GM12878 (cell line): ENCODE data around the gene CHRDL2. TPM values are rescaled to one million over a fixed set of nuclear protein-coding genes. Genes with fewer than 3 reads are reported as not detected.

ENCODE experiments used
- ATAC-seq: fragments of 200-7000 bp; cut with Tn5 transposase; 3 replicates; pipeline ENCODE4 v1.9.1; 2020; ENCODE audit warnings: mild to moderate bottlenecking, moderate library complexity
- BruUV-seq: library from RNA; stranded (reverse); fragments of 400-500 nt; replicated peaks from 2 replicates; lab custom pipeline; 2021; lab: Mats Ljungman, UMichigan
- CTCF ChIA-PET: fragments of 300-600 bp; sonication (Branson Sonifier 250); formaldehyde crosslinking; extraction: SDS; loops from one replicate; lab custom pipeline; 2021; ENCODE audit warnings: inconsistent platforms; lab: Yijun Ruan, JAX
- POLR2A ChIA-PET: fragments of 350-600 bp; formaldehyde crosslinking; extraction: SDS; loops from one replicate; lab custom pipeline; 2021; ENCODE audit warnings: inconsistent platforms; lab: Charles Lee
- RAD21 ChIA-PET: fragments of 300-600 bp; sonication (Branson Sonifier 250); formaldehyde crosslinking; loops from one replicate; lab custom pipeline; 2023; ENCODE audit warnings: antibody characterized with exemption; ENCODE audit not compliant: unreplicated experiment; lab: Charles Lee
- SMC1A ChIA-PET: fragments of 300-600 bp; sonication (Branson Sonifier 250); formaldehyde crosslinking; loops from one replicate; lab custom pipeline; 2023; ENCODE audit not compliant: unreplicated experiment, uncharacterized antibody; lab: Charles Lee
- DNase-seq: peaks from one replicate; pipeline ENCODE4 v3.0.0-alpha.2; 2011; ENCODE audit warnings: low read depth, low spot score
- FAIRE-seq: peaks from 3 replicates; lab custom pipeline; 2011; peaks lifted over from hg19 to GRCh38; lab: Jason Lieb, UNC
- H2AFZ ChIP-seq: 2 replicates; pipeline ENCODE4 v1.6.0; 2011; ENCODE audit warnings: low read depth, low read length, control low read depth; ENCODE audit not compliant: control insufficient read depth
- H3K27ac ChIP-seq: 2 replicates; pipeline ENCODE4 v1.5.1; 2011; ENCODE audit warnings: control low read depth; ENCODE audit not compliant: control insufficient read depth, insufficient read depth
- H3K27me3 ChIP-seq, 2 experiments: replicated peaks in 1 of 2; 2 replicates each; pipeline versions ENCODE4 v1.6.0 to v1.6.1; 2011; ENCODE audit warnings: low read length in 1 of 2; ENCODE audit not compliant: control insufficient read depth in 2 of 2, insufficient read depth in 2 of 2
- H3K36me3 ChIP-seq, 2 experiments: 2 replicates each; pipeline ENCODE4 v1.5.1; 2011; ENCODE audit warnings: low read length in 1 of 2; ENCODE audit not compliant: control insufficient read depth in 2 of 2, insufficient read depth in 2 of 2
- H3K4me1 ChIP-seq: 2 replicates; pipeline ENCODE4 v1.6.1; 2011; ENCODE audit warnings: mild to moderate bottlenecking, low read length, moderate library complexity, mixed read lengths; ENCODE audit not compliant: control insufficient read depth, insufficient read depth
- H3K4me2 ChIP-seq: 2 replicates; pipeline ENCODE4 v1.6.0; 2011; ENCODE audit warnings: control low read depth; ENCODE audit not compliant: control insufficient read depth, insufficient read depth
- H3K4me3 ChIP-seq: fragments of 200-600 bp; sonication (generic); 2 replicates; pipeline ENCODE4 v1.5.1; 2016
- H3K79me2 ChIP-seq: 2 replicates; pipeline ENCODE4 v1.6.0; 2011; ENCODE audit warnings: low read length; ENCODE audit not compliant: control insufficient read depth, insufficient read depth
- H3K9ac ChIP-seq: 2 replicates; pipeline ENCODE4 v1.8.0; 2011; ENCODE audit warnings: low read length, control low read depth, mixed read lengths; ENCODE audit not compliant: control insufficient read depth, insufficient read depth
- H3K9me3 ChIP-seq: replicated peaks from 3 replicates; pipeline ENCODE4 v1.5.1; 2011; ENCODE audit warnings: mild to moderate bottlenecking, low read length; ENCODE audit not compliant: control insufficient read depth, insufficient read depth
- H4K20me1 ChIP-seq: 2 replicates; pipeline ENCODE4 v1.6.0; 2011; ENCODE audit not compliant: control insufficient read depth, insufficient read depth
- CEBPB ChIP-seq, 2 experiments: fragments of 150-350 bp in 1 of 2; IDR thresholded peaks; 2 replicates each; pipeline ENCODE4 v1.6.1; 2012 to 2014; ENCODE audit warnings: low read depth in 2 of 2, low read length in 2 of 2, borderline replicate concordance in 1 of 2, inconsistent platforms in 1 of 2
- IKZF2 ChIP-seq, 2 experiments: fragments of 450-650 bp; IDR thresholded peaks; 2 replicates each; pipeline ENCODE4 v1.6.1; 2017; ENCODE audit warnings: mild to moderate bottlenecking in 2 of 2, moderate library complexity in 2 of 2
- JUNB ChIP-seq: IDR thresholded peaks from 2 replicates; pipeline ENCODE4 v1.6.1; 2016; ENCODE audit warnings: antibody characterized with exemption, mild to moderate bottlenecking
- RCOR1 ChIP-seq: conservative IDR thresholded peaks from 2 replicates; pipeline ENCODE4 v1.6.1; 2012; ENCODE audit warnings: low read depth, low read length, improper control_type of control experiment
- WGBS: methylation state at CpG from one replicate; pipeline ENCODE4 v1.1.6; 2016; ENCODE audit warnings: low lambda C conversion rate; ENCODE audit not compliant: insufficient replicate concordance, insufficient coverage; ENCODE audit errors: missing lambda C conversion rate; 5-methylcytosine and 5-hydroxymethylcytosine counted together
- in situ Hi-C: fragments of 300-500 bp; cut with MboI; formaldehyde crosslinking; loops from 9 replicates; pipeline ENCODE4 v1.14.3; 2018; ENCODE audit warnings: mixed read lengths
- intact Hi-C: fragments of 100-400 bp; cut with micrococcal nuclease; formaldehyde crosslinking; loops from one replicate; pipeline ENCODE4 v1.14.2; 2022; ENCODE audit not compliant: unreplicated experiment
- polyA plus RNA-seq, 11 experiments: library from polyadenylated mRNA; depleted of rRNA in 4 of 11; unstranded in 6 of 11; stranded (reverse) in 5 of 11; fragments of >200 nt; fragmentation: Nextera tagmentation in 4 of 11; fragmentation: Illumina TruSeq in 1 of 11; extraction: Ambion mirVana in 4 of 11; extraction: Trizol in 1 of 11; gene quantifications; 1 replicate in 1 of 11; 2 replicates in 10 of 11; pipeline versions ENCODE4 v1.2.1 to v1.2.3, GENCODE V29; 2011 to 2016; ENCODE audit warnings: inconsistent platforms in 2 of 11, missing spikeins in 2 of 11, low read depth in 1 of 11
- total RNA-seq, 4 experiments: library from RNA; depleted of rRNA in 3 of 4; stranded (reverse); fragments of >200 nt in 3 of 4; fragmentation: Illumina TruSeq in 1 of 4; extraction: Trizol in 1 of 4; gene quantifications; 2 replicates each; pipeline versions ENCODE4 v1.2.1 to v1.2.3, GENCODE V29; 2013 to 2021
- TF ChIP-seq, protein P1 (sequence below): fragments of 450-650 bp; IDR thresholded peaks from 2 replicates; pipeline ENCODE4 v1.6.1; 2017; ENCODE audit warnings: mild to moderate bottlenecking, low read depth, inconsistent platforms; ENCODE audit not compliant: poor library complexity, severe bottlenecking
- TF ChIP-seq, protein P2 (sequence below): fragments of 450-650 bp; IDR thresholded peaks from 2 replicates; pipeline ENCODE4 v1.6.1; 2017; ENCODE audit warnings: mild to moderate bottlenecking, moderate library complexity
- TF ChIP-seq, protein P3 (sequence below): fragments of 450-650 bp; IDR thresholded peaks from 2 replicates; pipeline ENCODE4 v1.6.1; 2016; ENCODE audit warnings: mild to moderate bottlenecking

Gene CHRDL2
- total and polyA plus RNA-seq, 10 of the 15 experiments (the other 5 are each of a cell fraction or from before 2014, with no cell fraction given), result not detected

DNA sequence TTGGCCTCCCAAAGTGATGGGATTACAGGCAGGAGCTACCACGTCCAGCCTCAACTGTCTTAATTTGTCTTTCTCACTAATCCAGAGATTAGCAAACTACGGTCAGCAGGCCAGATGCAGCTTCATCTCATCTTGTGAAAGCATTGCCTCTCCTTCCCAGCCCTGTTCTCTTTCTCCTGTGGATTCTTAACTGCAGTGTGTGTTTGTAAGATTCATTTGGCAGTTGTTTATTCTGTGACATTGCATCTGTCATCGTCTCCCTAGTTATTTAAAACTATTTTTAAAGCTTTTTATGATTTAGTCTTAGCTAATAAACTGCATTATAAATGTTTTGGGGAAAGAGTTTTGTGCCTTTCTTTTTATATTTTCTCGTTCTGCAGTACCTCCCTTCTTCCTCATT lies 46.7 kb upstream of the CHRDL2 start:
- H3K4me2 ChIP-seq, result no peak overlapping the region
- peaks cover 19% of the 10 kb centered on the region for H3K79me2 ChIP-seq
- TF ChIP-seq IKZF2 (IDR thresholded peaks at IDR 0.05), result no peak
- no peak for TF ChIP-seq RCOR1
- no peak for TF ChIP-seq CEBPB (IDR thresholded peaks at IDR 0.05; ENCODE audit: borderline replicate concordance in 1 of 2, low read depth in 2 of 2, low read length in 2 of 2)
- TF ChIP-seq, protein P1, sequence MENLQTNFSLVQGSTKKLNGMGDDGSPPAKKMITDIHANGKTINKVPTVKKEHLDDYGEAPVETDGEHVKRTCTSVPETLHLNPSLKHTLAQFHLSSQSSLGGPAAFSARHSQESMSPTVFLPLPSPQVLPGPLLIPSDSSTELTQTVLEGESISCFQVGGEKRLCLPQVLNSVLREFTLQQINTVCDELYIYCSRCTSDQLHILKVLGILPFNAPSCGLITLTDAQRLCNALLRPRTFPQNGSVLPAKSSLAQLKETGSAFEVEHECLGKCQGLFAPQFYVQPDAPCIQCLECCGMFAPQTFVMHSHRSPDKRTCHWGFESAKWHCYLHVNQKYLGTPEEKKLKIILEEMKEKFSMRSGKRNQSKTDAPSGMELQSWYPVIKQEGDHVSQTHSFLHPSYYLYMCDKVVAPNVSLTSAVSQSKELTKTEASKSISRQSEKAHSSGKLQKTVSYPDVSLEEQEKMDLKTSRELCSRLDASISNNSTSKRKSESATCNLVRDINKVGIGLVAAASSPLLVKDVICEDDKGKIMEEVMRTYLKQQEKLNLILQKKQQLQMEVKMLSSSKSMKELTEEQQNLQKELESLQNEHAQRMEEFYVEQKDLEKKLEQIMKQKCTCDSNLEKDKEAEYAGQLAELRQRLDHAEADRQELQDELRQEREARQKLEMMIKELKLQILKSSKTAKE, result no peak
- TF ChIP-seq, protein P2, sequence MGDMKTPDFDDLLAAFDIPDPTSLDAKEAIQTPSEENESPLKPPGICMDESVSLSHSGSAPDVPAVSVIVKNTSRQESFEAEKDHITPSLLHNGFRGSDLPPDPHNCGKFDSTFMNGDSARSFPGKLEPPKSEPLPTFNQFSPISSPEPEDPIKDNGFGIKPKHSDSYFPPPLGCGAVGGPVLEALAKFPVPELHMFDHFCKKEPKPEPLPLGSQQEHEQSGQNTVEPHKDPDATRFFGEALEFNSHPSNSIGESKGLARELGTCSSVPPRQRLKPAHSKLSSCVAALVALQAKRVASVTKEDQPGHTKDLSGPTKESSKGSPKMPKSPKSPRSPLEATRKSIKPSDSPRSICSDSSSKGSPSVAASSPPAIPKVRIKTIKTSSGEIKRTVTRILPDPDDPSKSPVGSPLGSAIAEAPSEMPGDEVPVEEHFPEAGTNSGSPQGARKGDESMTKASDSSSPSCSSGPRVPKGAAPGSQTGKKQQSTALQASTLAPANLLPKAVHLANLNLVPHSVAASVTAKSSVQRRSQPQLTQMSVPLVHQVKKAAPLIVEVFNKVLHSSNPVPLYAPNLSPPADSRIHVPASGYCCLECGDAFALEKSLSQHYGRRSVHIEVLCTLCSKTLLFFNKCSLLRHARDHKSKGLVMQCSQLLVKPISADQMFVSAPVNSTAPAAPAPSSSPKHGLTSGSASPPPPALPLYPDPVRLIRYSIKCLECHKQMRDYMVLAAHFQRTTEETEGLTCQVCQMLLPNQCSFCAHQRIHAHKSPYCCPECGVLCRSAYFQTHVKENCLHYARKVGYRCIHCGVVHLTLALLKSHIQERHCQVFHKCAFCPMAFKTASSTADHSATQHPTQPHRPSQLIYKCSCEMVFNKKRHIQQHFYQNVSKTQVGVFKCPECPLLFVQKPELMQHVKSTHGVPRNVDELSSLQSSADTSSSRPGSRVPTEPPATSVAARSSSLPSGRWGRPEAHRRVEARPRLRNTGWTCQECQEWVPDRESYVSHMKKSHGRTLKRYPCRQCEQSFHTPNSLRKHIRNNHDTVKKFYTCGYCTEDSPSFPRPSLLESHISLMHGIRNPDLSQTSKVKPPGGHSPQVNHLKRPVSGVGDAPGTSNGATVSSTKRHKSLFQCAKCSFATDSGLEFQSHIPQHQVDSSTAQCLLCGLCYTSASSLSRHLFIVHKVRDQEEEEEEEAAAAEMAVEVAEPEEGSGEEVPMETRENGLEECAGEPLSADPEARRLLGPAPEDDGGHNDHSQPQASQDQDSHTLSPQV, result no peak
- TF ChIP-seq, protein P3, sequence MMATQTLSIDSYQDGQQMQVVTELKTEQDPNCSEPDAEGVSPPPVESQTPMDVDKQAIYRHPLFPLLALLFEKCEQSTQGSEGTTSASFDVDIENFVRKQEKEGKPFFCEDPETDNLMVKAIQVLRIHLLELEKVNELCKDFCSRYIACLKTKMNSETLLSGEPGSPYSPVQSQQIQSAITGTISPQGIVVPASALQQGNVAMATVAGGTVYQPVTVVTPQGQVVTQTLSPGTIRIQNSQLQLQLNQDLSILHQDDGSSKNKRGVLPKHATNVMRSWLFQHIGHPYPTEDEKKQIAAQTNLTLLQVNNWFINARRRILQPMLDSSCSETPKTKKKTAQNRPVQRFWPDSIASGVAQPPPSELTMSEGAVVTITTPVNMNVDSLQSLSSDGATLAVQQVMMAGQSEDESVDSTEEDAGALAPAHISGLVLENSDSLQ, result no peak
- no peak for TF ChIP-seq JUNB
- CTCF ChIA-PET, result interaction anchor here (0.7 to 1.0 kb wide), 2 partner anchors 38 to 53 kb away, joined by 3 read pairs; no protein-coding TSS in a partner anchor
- no peak overlapping the region for H3K27ac ChIP-seq
- peaks cover 2% of the 10 kb centered on the region for H3K4me1 ChIP-seq
- ATAC-seq, result no peak
- FAIRE-seq, result no peak
- no peak overlapping the region for H2AFZ ChIP-seq
- POLR2A ChIA-PET, result no interaction called here
- H3K4me3 ChIP-seq, result no peak overlapping the region
- no peaks in the 10 kb centered on the region for H4K20me1 ChIP-seq
- DNase-seq, result no peak
- no peaks in the 10 kb centered on the region for H3K27me3 ChIP-seq
- no peaks in the 10 kb centered on the region; the same call in 2 of the 3 replicates for H3K9me3 ChIP-seq
- no peak overlapping the region for H3K9ac ChIP-seq
- BruUV-seq, result no TSS peak
- 90% methylated on average over 4 of the region's 4 CpGs for WGBS
- RAD21 ChIA-PET, result interaction anchor here (0.8 kb wide), 1 partner anchor 8 kb away, joined by 3 read pairs; no protein-coding TSS in a partner anchor
- SMC1A ChIA-PET, result no interaction called here
- in situ Hi-C loops (no loop called here), intact Hi-C loops (no loop called here)
- H3K36me3 ChIP-seq, result no peaks in the 10 kb centered on the region
